GM23248 (cell line): Measurements from ENCODE around the gene PLOD1.

Source experiments
- EZH2 ChIP-seq: fragments of 200-600 bp; sonication (generic); IDR thresholded peaks from 2 replicates; pipeline ENCODE4 v1.6.1; 2018; ENCODE audit warnings: antibody characterized with exemption, mild to moderate bottlenecking; ENCODE audit not compliant: insufficient read depth, poor library complexity, severe bottlenecking
- EZH2phosphoT487 ChIP-seq: fragments of 200-600 bp; sonication (generic); IDR thresholded peaks from 2 replicates; pipeline ENCODE4 v1.6.1; 2018; ENCODE audit warnings: antibody characterized with exemption, moderate library complexity, mild to moderate bottlenecking, low read depth; ENCODE audit not compliant: insufficient read depth

DNA sequence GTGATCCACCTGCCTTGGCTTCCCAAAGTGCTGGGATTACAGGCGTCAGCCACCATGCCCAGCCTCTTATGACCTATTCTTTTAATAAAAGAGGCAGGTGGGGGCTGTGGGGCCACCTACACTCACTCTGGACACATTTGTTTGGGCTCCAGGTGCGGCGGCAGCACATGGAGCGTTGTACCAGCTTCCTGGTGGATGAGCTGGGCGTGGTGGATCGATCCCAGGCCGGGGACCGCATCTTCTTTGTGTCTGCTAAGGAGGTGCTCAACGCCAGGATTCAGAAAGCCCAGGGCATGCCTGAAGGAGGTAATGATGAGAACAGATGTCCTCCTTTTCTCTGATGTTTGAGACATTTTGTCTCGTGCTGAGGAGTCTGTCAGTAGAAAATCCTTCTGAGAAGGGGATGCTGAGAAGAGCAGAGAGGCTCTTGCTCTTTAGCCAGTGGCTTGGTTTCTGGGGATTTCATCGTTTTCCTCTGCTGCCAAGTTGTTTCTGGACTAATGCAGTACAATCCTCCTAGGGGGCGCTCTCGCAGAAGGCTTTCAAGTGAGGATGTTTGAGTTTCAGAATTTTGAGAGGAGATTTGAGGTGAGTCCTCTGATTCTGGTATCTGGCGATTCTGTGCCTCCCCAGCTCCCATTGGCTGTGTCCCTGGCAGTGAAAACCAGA lies 66.9 kb downstream of the PLOD1 start:
- TF ChIP-seq EZH2phosphoT487 (no peak), EZH2 (no peak)
